Measurements from ENCODE around the gene ANXA6. TPM values are rescaled to one million over a fixed set of nuclear protein-coding genes. Genes with fewer than 3 reads are reported as not detected.

ANXA6 gene
- total and polyA plus RNA-seq, 9 of the 15 experiments (the other 6 are each of a cell fraction or from before 2014, with no cell fraction given): 0.70 to 13.2 (median 8.3) TPM

DNA sequence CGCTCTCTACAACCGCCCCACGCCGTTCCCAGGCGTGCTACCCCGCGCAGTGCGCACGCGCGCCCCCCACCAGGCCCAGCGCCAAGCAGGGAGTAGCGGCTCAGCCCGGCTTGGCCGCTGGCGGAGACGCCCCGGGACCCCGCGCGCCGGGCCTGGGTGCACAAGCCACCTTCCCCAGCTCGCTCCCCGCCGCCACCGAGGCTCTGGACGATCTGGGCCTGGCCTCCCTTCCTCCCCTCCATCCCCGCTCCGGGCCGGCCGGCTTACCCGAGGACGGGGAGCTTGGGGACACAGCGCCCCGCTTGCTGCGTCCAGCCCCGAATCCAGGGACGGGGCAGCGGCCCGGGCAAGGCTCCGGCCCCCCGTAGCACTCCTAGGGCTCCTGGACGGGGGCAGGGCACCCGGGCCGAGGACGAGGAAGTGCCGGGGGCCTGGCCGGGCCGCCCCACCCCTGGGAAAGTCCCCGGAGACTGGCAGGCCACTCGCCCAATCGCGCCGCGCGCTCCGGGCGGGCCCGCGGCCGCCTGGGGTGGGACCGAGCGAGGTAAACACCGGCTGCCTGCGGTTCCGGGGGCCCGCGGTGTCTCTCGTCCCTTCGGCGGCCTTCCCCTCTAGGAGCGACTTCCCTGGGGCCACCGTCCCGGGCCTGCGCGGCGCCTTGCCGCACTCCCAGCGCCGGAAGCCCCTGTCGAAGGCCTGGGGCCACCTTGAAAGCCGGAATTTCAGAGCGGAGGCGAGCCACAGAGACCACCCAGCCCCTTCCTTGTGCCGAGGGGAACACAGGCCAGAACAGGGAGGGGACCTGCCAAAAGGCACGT, 76.8 kb downstream of the ANXA6 start, which contains the start of gene TNIP1 (continued):
- TF ChIP-seq UBTF (IDR thresholded peaks at IDR 0.05; ENCODE audit: borderline replicate concordance in 1 of 2, low read depth in 2 of 2, low read length in 2 of 2): peak; percentile 95
- TF ChIP-seq JUND (IDR thresholded peaks at IDR 0.05; ENCODE audit: borderline replicate concordance, low read depth, low read length): peak; percentile 32; the same call in 1 of the 2 replicates
- TF ChIP-seq JUND (tag; IDR thresholded peaks at IDR 0.05; ENCODE audit: borderline replicate concordance, low read depth, low read length): no peak; the same call in 2 of the 3 replicates
- TF ChIP-seq KDM5B (IDR thresholded peaks at IDR 0.05; ENCODE audit: insufficient replicate concordance, low read depth, low read length): peak; percentile 82
- TF ChIP-seq FOXJ2 (tag; IDR thresholded peaks at IDR 0.05): peak; percentile 67; the same call in 1 of the 2 replicates
- TF ChIP-seq ERF (CRISPR knock-in tag; IDR thresholded peaks at IDR 0.05): 0 out of 2 replicates have a peak, but pooled peaks have one; percentile 13
- TF ChIP-seq NFYB (IDR thresholded peaks at IDR 0.05; ENCODE audit: extremely low read depth, insufficient read length): peak; percentile 76
- peak; percentile 45; the same call in 1 of the 2 replicates for TF ChIP-seq ZNF644 (tag; IDR thresholded peaks at IDR 0.05; ENCODE audit: low read depth)
- peak; percentile 74; the same call in 1 of the 2 replicates for TF ChIP-seq CTBP1 (IDR thresholded peaks at IDR 0.05; ENCODE audit: borderline replicate concordance)
- TF ChIP-seq NFRKB (IDR thresholded peaks at IDR 0.05; ENCODE audit: low read depth): peak; percentile 63; the same call in 1 of the 2 replicates
- no peak for TF ChIP-seq CHCHD3 (CRISPR knock-in tag; IDR thresholded peaks at IDR 0.05)
- TF ChIP-seq, protein P1, sequence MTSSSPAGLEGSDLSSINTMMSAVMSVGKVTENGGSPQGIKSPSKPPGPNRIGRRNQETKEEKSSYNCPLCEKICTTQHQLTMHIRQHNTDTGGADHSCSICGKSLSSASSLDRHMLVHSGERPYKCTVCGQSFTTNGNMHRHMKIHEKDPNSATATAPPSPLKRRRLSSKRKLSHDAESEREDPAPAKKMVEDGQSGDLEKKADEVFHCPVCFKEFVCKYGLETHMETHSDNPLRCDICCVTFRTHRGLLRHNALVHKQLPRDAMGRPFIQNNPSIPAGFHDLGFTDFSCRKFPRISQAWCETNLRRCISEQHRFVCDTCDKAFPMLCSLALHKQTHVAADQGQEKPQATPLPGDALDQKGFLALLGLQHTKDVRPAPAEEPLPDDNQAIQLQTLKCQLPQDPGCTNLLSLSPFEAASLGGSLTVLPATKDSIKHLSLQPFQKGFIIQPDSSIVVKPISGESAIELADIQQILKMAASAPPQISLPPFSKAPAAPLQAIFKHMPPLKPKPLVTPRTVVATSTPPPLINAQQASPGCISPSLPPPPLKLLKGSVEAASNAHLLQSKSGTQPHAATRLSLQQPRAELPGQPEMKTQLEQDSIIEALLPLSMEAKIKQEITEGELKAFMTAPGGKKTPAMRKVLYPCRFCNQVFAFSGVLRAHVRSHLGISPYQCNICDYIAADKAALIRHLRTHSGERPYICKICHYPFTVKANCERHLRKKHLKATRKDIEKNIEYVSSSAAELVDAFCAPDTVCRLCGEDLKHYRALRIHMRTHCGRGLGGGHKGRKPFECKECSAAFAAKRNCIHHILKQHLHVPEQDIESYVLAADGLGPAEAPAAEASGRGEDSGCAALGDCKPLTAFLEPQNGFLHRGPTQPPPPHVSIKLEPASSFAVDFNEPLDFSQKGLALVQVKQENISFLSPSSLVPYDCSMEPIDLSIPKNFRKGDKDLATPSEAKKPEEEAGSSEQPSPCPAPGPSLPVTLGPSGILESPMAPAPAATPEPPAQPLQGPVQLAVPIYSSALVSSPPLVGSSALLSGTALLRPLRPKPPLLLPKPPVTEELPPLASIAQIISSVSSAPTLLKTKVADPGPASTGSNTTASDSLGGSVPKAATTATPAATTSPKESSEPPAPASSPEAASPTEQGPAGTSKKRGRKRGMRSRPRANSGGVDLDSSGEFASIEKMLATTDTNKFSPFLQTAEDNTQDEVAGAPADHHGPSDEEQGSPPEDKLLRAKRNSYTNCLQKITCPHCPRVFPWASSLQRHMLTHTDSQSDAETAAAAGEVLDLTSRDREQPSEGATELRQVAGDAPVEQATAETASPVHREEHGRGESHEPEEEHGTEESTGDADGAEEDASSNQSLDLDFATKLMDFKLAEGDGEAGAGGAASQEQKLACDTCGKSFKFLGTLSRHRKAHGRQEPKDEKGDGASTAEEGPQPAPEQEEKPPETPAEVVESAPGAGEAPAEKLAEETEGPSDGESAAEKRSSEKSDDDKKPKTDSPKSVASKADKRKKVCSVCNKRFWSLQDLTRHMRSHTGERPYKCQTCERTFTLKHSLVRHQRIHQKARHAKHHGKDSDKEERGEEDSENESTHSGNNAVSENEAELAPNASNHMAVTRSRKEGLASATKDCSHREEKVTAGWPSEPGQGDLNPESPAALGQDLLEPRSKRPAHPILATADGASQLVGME (CRISPR knock-in tag; IDR thresholded peaks at IDR 0.05): no peak
- TF ChIP-seq HNRNPL (IDR thresholded peaks at IDR 0.05; ENCODE audit: low read depth, low read length): peak; percentile 61; the same call in 1 of the 2 replicates
- TF ChIP-seq, protein P2, sequence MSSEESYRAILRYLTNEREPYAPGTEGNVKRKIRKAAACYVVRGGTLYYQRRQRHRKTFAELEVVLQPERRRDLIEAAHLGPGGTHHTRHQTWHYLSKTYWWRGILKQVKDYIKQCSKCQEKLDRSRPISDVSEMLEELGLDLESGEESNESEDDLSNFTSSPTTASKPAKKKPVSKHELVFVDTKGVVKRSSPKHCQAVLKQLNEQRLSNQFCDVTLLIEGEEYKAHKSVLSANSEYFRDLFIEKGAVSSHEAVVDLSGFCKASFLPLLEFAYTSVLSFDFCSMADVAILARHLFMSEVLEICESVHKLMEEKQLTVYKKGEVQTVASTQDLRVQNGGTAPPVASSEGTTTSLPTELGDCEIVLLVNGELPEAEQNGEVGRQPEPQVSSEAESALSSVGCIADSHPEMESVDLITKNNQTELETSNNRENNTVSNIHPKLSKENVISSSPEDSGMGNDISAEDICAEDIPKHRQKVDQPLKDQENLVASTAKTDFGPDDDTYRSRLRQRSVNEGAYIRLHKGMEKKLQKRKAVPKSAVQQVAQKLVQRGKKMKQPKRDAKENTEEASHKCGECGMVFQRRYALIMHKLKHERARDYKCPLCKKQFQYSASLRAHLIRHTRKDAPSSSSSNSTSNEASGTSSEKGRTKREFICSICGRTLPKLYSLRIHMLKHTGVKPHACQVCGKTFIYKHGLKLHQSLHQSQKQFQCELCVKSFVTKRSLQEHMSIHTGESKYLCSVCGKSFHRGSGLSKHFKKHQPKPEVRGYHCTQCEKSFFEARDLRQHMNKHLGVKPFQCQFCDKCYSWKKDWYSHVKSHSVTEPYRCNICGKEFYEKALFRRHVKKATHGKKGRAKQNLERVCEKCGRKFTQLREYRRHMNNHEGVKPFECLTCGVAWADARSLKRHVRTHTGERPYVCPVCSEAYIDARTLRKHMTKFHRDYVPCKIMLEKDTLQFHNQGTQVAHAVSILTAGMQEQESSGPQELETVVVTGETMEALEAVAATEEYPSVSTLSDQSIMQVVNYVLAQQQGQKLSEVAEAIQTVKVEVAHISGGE (CRISPR knock-in tag; IDR thresholded peaks at IDR 0.05): peak in 2 of 3 experiments; percentile 45 to 89; a peak in 3 of 6 replicates
